ENCODE measurements around the gene OVCA2. TPM values are rescaled to one million over a fixed set of nuclear protein-coding genes. Genes with fewer than 3 reads are reported as not detected.

Gene OVCA2
- total RNA-seq, 4 donors from 2014 or later: 12.6 to 50.2 (median 34.4) TPM

DNA sequence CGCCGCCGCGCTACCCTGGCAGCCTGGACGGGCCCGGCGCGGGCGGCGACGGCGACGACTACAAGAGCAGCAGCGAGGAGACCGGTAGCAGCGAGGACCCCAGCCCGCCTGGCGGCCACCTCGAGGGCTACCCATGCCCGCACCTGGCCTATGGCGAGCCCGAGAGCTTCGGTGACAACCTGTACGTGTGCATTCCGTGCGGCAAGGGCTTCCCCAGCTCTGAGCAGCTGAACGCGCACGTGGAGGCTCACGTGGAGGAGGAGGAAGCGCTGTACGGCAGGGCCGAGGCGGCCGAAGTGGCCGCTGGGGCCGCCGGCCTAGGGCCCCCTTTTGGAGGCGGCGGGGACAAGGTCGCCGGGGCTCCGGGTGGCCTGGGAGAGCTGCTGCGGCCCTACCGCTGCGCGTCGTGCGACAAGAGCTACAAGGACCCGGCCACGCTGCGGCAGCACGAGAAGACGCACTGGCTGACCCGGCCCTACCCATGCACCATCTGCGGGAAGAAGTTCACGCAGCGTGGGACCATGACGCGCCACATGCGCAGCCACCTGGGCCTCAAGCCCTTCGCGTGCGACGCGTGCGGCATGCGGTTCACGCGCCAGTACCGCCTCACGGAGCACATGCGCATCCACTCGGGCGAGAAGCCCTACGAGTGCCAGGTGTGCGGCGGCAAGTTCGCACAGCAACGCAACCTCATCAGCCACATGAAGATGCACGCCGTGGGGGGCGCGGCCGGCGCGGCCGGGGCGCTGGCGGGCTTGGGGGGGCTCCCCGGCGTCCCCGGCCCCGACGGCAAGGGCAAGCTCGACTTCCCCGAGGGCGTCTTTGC, 16.2 kb downstream of the OVCA2 start:
- ATAC-seq: no peak
- DNase-seq: no peak
- peak overlapping the region; percentile 68 to 82 (median 74) for H3K27ac ChIP-seq
- no peaks in the 10 kb centered on the region for H3K9me3 ChIP-seq
- TF ChIP-seq, protein P1, sequence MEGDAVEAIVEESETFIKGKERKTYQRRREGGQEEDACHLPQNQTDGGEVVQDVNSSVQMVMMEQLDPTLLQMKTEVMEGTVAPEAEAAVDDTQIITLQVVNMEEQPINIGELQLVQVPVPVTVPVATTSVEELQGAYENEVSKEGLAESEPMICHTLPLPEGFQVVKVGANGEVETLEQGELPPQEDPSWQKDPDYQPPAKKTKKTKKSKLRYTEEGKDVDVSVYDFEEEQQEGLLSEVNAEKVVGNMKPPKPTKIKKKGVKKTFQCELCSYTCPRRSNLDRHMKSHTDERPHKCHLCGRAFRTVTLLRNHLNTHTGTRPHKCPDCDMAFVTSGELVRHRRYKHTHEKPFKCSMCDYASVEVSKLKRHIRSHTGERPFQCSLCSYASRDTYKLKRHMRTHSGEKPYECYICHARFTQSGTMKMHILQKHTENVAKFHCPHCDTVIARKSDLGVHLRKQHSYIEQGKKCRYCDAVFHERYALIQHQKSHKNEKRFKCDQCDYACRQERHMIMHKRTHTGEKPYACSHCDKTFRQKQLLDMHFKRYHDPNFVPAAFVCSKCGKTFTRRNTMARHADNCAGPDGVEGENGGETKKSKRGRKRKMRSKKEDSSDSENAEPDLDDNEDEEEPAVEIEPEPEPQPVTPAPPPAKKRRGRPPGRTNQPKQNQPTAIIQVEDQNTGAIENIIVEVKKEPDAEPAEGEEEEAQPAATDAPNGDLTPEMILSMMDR (IDR thresholded peaks at IDR 0.05 in 4 of 5, conservative IDR thresholded peaks at IDR 0.05 in 1 of 5): no peak
- no peak for TF ChIP-seq POLR2A (IDR thresholded peaks at IDR 0.05)
- H3K4me1 ChIP-seq: peaks cover 6 to 25% of the 10 kb centered on the region in 2 donors
- in situ Hi-C loops (cut with MboI; ENCODE audit: low sequenced_read_pairs in 4 of 4) (no loop called here), intact Hi-C loops (cut with DNase I; ENCODE audit: low total_unique reads) (loop anchor here (5.0 kb wide), 1 partner anchor 34 kb away; no protein-coding TSS in a partner anchor)
- H3K36me3 ChIP-seq: no peaks in the 10 kb centered on the region
- H3K4me3 ChIP-seq: peak overlapping the region in 1 of 4 donors; percentile 37
- H3K27me3 ChIP-seq: no peaks in the 10 kb centered on the region

DNA sequence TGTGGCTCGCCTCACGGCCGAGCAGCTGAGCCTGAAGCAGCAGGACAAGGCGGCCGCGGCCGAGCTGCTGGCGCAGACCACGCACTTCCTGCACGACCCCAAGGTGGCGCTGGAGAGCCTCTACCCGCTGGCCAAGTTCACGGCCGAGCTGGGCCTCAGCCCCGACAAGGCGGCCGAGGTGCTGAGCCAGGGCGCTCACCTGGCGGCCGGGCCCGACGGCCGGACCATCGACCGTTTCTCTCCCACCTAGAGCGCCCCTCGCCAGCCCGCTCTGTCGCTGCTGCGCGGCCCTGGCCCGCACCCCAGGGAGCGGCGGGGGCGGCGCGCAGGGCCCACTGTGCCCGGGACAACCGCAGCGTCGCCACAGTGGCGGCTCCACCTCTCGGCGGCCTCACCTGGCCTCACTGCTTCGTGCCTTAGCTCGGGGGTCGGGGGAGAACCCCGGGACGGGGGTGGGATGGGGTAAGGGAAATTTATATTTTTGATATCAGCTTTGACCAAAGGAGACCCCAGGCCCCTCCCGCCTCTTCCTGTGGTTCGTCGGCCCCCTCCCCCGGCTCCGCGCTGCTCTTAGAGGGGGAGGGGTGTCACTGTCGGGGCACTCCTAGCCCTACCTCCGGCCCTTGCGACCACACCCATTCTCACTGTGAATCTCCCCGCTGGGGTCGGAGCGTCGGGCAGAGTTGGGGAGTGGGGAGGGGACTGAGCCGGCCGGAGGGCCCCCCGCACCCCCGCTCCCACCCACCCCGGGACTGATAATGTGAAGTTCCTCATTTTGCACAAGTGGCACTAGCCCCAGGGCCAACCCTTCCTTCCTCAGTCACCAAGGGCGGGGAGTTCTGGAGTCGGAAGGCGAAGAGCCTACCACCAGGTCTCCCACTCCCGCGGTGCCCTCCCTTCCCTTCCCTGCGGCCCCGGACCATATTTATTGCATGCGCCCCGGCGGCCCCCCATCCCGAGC, 17.0 kb downstream of the OVCA2 start:
- in situ Hi-C loops (cut with MboI; ENCODE audit: low sequenced_read_pairs in 4 of 4): no loop called here
- peaks cover 0 to 2% of the 10 kb centered on the region in 2 donors for H3K36me3 ChIP-seq

DNA sequence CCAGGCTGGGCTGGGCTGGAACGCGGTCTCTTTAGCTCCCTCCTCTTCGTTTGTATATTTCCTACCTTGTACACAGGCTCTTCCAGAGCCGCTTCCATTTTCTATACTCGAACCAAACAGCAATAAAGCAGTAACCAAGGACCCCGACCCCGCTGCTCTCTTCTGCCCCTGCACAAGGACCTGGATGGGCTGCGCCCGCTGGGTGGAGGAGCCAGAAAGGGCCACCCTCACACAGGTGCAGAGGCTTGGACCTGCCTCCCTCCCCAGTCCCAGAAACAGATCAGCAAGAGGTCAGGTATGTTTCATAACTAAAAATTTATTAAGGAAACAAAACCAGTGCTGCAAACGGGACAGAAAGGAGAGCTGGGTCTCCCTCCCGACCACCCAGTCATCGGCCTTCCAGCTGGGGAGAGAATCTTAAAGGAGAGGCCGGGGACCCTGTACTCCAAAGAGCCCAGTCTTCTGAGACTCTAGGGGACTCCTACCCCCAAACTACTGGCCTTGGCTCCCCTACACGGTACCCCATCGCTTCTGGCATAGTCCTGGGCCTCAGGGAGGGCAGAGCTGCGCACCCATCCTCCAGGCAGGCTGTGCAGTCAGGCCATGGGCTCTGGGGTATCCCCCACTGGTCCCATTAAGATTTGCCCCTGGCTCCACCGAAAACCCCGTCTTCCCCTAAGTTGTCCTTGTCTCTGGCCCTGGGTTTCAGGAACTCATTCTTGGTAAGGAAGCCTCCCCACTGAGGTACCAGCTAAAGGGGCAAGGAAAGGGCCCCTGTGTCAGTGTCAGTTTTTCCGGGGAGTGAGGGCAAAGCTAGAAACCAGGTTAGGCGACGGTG, 17.9 kb downstream of the OVCA2 start:
- TF ChIP-seq, protein P1 (IDR thresholded peaks at IDR 0.05 in 4 of 5, conservative IDR thresholded peaks at IDR 0.05 in 1 of 5): no peak
- no peak for TF ChIP-seq POLR2A (IDR thresholded peaks at IDR 0.05)

More for the DNA sequence above, 17.0 kb downstream of the OVCA2 start:
- no peaks in the 10 kb centered on the region for H3K9me3 ChIP-seq
- peak overlapping the region; percentile 68 to 82 (median 74) for H3K27ac ChIP-seq
- intact Hi-C loops (cut with DNase I; ENCODE audit: low total_unique reads): loop anchor here (5.0 kb wide), 1 partner anchor 33 kb away; no protein-coding TSS in a partner anchor
- H3K4me3 ChIP-seq: peak overlapping the region in 3 of 4 donors; percentile 17 to 37 (median 30)
- ATAC-seq: no peak
- H3K27me3 ChIP-seq: no peaks in the 10 kb centered on the region
- TF ChIP-seq POLR2A (IDR thresholded peaks at IDR 0.05): no peak
- TF ChIP-seq, protein P1 (IDR thresholded peaks at IDR 0.05 in 4 of 5, conservative IDR thresholded peaks at IDR 0.05 in 1 of 5): peak; percentile 13 to 70 (median 62)
- peak in 1 of 2 donors; percentile 48 for DNase-seq
- H3K4me1 ChIP-seq: peaks cover 11 to 29% of the 10 kb centered on the region in 2 donors

DNA sequence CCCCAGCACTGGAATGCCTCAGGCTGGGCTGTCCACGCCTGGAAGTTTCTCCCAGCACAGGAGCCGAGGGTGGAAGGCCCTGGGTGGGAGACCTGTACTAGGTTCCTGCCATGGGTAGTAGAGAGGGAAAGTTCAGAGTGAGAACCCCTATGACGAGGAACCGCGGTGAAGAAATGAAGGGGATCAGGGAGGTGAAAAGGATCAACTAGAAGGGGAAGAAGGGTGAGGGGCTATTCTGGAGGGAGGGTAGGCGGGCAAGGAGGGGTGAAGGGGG, 18.5 kb downstream of the OVCA2 start:
- ATAC-seq (no peak), DNase-seq (no peak)
- Histone ChIP-seq H3K4me1 (peaks cover 23 to 27% of the 10 kb centered on the region in 2 donors), H3K27me3 (no peaks in the 10 kb centered on the region), H3K27ac (peak overlapping the region; percentile 68 to 82 (median 74)), H3K36me3 (peaks cover 0 to 13% of the 10 kb centered on the region in 2 donors), H3K4me3 (no peak overlapping the region), H3K9me3 (no peaks in the 10 kb centered on the region)
- TF ChIP-seq, protein P1 (IDR thresholded peaks at IDR 0.05 in 4 of 5, conservative IDR thresholded peaks at IDR 0.05 in 1 of 5): no peak
- TF ChIP-seq POLR2A (IDR thresholded peaks at IDR 0.05): no peak
- intact Hi-C loops (cut with DNase I; ENCODE audit: low total_unique reads) (no loop called here), in situ Hi-C loops (cut with MboI; ENCODE audit: low sequenced_read_pairs in 4 of 4) (loop anchor here in 2 of 4 donors (5.0 to 10.0 kb wide), 2 partner anchors 184 to 187 kb away; no protein-coding TSS in a partner anchor)

More for the DNA sequence above, 17.9 kb downstream of the OVCA2 start:
- Histone ChIP-seq H3K9me3 (no peaks in the 10 kb centered on the region), H3K27ac (peak overlapping the region; percentile 68 to 82 (median 74)), H3K36me3 (peaks cover 0 to 10% of the 10 kb centered on the region in 2 donors), H3K27me3 (no peaks in the 10 kb centered on the region), H3K4me1 (peaks cover 18 to 27% of the 10 kb centered on the region in 2 donors), H3K4me3 (peak overlapping the region in 3 of 4 donors; percentile 17 to 37 (median 30))
- intact Hi-C loops (cut with DNase I; ENCODE audit: low total_unique reads): loop anchor here (5.0 kb wide), 1 partner anchor 33 kb away; no protein-coding TSS in a partner anchor
- no peak for DNase-seq
- in situ Hi-C loops (cut with MboI; ENCODE audit: low sequenced_read_pairs in 4 of 4): loop anchor here in 2 of 4 donors (5.0 to 10.0 kb wide), 2 partner anchors 185 to 188 kb away; no protein-coding TSS in a partner anchor
- ATAC-seq: no peak
